GM18873 (cell line): ENCODE results near the gene PTPN18.
"Not testable (repeated sequence)": the region's sequence is repeated elsewhere in the genome, so short reads cannot be mapped to it uniquely, and the experiment has no call there.

Experiments
- ATAC-seq: cut with Tn5 transposase; IDR thresholded peaks from one replicate; pipeline ENCODE4 v1.9.1; 2021; ENCODE audit warnings: mild to moderate bottlenecking, moderate library complexity, moderate number of reproducible peaks; ENCODE audit not compliant: unreplicated experiment, low FRiP score

Gene PTPN18, protein sequence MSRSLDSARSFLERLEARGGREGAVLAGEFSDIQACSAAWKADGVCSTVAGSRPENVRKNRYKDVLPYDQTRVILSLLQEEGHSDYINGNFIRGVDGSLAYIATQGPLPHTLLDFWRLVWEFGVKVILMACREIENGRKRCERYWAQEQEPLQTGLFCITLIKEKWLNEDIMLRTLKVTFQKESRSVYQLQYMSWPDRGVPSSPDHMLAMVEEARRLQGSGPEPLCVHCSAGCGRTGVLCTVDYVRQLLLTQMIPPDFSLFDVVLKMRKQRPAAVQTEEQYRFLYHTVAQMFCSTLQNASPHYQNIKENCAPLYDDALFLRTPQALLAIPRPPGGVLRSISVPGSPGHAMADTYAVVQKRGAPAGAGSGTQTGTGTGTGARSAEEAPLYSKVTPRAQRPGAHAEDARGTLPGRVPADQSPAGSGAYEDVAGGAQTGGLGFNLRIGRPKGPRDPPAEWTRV

DNA sequence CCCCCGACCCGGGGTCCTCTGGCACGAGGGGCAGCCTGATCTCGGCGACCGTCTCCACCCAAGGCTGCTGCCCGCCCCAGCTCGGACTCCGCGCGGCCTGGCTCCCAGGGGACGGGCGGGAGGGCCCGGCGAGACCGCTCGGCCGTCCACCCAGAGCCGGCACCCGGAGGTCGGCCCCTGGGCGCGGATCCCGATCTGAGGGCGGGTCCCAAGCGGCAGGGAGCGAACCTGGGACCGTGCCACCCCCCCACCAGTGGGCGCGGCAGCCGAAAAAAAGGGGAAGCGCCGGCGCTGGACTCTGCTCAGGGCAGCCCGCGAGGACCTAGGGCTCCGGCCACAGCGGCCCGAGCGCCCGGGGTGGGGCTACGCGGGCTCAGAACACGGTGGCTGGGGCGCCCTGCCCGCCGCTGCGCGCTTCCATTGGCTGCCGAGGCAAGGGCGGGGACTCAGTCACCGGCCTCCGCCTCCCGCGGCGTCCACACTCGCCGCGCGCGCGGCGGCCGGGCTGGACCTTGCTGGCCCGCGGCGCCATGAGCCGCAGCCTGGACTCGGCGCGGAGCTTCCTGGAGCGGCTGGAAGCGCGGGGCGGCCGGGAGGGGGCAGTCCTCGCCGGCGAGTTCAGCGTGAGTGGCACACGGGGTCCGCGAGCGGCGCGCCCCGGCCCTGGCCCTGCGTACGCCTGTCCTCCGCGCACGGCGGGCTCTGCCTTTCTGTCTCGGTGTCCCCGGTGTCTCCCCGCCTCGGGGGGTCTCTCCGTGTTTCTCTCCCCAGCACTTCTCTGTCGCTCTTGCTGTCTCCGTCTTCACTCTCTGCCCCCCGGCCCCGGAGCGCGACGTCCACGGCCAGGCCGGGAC, at the start of gene PTPN18:
Gene PTPN18 (plus strand): TSS at position 479 of the 854 bp plus-strand sequence. CDS start 52 bp downstream, at position 531.
- ATAC-seq: peak; percentile 89

DNA sequence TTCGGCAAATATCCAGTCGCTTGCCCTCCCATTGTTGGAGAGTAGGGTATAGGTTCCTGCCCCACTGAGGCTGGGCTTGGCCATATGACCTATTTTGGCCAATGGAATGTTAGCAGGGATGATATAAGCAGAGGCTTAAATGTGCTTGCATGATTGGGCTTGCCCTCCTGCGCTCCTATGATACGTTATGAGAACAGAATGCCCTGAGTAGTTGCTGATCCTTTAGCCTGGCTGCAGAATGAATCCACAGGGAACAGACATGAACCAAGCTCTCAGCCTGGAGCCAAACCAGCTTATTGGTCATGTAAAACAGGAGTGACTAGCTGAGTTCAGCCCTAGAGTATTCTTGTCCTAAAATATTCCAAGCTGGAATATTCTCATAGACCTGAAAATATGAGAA, 48.0 kb upstream of the PTPN18 start:
- ATAC-seq: no peak

DNA sequence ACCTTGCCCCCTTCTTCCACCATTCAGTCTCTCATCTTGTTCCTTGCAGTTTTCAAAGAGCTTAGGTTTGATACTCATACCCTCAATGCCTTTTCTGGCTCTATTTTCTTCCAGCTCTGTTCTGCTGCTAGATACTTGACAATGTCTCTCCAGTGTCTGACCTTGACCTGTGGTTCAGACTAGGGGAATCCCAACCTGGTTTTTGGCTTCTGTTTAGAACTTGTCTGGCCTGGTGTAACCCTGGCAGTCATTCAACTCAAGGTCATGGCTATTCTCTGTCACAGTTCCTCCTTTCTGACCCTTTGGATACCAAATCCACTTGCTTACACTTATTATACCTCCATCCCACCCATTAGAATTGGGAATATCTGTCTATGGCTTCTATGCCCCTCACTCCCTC, 45.0 kb upstream of the PTPN18 start:
- ATAC-seq: no peak

DNA sequence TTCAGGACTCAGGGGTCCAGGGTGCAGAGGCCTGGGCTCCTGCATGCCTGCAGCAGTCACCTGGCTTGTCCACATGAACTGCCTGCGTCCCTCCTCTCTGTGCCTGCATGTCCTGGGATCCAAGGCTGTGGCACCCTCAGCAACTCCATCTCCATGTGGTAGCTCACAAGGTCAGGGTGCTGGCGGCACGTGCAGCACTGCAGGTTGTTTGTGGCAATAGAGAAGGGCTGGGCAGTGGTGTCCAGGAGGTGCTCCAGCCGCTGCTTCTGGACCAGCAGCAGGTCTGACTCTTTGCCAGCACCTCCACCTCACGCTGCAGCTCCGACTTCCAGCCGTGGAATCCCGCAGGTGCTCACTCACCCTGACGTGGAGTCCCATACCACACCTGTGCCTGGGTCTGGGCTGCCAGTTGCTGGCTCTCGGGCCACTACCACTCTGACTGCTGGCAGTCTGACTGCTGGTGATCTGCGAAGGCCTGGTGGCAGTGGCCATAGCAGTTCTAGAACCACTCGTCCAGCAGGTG, 42.0 kb upstream of the PTPN18 start:
- no peak for ATAC-seq

DNA sequence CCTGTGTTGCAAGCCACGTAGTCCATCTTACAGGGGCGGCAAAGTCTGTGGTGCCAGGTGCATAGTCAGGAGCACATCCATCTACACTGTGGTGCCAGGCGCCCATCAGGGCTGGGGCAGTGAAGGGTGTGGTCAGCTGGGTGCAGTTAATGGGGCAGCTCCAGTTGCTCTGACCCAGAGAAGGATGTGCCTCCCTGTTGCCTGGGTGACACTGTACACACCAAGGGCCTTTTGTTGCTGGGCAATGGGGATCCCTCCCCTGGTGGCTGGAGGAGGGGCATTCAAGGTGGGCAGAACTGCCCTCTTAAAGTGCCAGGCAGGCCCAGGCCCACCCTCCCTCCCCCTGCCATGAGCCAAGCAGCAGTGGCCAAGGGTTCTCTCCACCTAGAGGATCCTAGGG, 41.5 kb upstream of the PTPN18 start:
- no peak for ATAC-seq

DNA sequence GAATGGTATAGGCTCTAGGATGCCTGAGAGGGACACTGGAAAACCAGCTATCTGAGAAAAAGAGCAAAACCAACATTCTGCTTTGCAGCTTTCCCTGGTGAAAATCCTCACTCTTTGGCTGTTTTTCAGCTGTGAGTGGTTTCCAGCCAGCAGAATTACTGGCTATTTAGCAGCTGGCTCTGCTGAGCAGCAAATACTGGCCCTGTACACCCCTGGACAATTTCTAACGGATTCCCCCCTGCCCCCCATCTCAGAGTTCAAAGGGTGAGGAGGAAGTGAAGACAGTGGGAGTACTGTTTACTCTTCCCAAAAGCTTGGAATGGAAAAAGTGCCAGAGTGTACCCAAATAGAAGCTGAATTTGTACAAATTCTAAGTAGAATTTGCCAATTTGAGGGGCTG, 39.3 kb upstream of the PTPN18 start:
- ATAC-seq: no peak

DNA sequence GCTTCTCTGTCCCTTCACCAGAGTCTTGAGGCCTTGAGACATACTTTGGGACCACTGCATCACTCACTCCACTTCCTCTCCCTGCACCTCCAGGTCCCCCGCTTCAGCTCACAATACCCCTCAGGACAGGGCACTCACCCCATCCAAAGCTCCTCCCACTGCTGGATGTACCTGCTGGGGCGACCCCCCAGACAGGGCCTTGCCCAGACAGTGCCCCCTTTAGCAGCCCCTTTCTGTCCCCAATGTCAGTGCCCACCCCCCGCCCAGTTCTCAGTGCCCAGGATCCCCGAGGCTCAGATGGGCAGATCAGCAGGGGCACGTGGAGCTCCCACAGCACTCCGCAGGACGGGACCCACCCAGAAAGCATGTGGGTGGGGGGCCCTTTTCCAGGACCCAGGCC, 37.0 kb upstream of the PTPN18 start:
- ATAC-seq: no peak

DNA sequence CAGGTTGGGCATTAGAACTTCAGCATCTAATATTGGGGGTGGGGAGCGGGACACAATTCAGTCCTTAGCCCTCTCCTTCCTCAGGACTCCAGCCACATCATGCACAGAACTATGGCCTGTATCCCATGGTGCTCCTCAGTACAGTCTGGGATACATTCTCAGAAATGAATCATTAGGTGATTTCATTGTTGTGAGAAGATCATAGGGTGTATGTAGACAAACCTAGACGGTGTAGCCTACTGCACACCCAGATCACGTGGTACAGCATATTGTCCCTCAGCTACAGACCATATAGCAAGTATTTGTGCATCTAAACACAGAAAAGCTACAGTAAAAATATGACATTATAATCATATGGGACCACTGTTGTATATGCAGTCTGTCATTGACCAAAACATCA, 36.3 kb upstream of the PTPN18 start:
- no peak for ATAC-seq

DNA sequence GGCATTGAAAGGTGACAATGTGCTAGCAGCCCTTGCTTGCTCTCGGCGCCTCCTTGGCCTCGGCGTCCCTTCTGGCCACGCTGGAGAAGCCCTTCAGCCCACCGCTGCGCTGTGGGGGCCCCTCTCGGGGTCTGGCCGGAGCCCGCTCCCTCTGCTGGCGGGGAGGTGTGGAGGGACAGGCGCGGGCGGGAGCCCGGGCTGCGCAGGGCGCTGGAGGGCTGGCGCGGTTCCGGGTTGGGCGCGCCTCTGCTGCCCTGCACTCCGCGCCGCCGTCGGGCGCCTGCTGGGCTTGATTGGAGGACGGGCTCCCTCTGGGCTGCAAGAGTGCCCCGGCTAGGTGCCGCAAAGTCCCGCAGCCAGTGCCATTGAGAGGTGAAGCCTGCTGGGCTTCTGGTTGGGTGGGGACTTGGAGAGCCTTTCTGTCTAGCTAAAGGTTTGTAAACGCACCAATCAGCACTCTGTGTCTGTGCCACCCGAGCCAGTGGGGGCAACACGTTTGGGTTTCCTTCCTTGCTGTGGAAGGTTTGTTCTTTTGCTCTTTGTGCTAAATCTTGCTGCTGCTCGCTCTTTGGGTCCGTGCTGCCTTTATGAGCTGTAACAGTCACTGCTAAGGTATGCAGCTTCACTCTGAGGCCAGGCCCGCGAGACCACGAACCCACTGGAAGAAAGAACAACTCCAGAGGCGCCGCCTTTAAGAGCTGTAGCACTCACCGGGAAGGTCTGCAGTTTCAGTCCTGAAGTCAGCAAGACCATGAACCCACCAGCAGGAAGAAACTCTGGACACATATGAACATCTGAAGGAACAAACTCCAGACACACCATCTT, 27.9 kb upstream of the PTPN18 start:
- no peak for ATAC-seq

DNA sequence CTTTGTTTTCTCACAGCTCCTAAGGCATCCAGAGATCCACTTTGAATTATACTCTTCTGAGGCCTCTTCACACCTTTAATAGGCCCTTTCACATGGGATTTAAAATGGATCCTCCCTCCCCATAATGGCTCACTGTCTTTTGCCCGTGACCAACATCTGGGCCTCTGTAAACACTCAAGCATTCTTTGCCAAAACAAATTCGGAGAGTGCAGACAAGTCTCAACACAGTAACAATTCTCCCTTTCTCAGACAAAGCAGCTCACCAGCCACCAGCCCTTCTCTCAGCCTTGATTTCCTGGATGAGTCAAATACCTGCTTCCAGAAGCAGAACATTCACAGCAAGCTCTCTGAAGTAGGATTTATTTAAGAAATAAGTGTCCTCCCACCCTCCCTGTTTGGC, 27.1 kb upstream of the PTPN18 start:
- ATAC-seq: no peak

DNA sequence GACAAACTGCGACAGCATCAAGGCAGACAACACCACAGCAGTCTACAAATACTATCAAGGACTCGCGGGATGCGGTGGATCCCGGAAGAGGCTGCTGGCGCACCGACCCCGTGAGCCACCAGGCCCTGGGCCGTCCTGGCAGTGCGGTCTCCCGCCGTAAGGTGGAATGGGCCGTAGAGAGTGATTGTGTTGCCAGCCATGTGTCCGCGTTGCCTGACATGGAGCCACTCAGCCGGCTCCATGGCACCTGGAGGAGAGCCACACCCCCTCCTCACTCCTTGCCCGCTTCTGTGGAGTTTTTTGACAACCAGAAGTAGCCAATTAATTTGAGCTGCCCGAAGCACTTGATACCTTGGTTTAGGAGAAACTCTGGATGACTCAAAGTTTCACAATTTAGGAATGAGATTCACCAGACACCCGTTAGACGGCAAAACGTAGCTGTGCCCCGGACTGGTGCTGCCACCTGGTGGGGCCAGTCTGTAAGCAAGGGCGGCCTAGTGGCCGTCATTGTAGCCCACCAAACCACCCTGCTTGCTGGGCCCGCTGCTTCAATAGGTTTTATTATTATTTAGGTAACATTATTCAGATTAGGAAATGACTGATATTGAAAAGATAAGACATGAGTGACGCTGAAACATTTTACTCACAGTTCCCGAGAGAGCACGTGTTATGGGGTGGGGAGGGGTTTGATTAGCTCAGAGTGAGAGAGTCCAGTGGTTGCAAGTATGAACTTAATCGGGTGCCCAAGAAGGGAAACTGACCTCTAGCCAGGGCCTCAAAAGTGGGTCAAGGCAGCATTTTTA, 23.4 kb upstream of the PTPN18 start:
- ATAC-seq: peak; percentile 67

DNA sequence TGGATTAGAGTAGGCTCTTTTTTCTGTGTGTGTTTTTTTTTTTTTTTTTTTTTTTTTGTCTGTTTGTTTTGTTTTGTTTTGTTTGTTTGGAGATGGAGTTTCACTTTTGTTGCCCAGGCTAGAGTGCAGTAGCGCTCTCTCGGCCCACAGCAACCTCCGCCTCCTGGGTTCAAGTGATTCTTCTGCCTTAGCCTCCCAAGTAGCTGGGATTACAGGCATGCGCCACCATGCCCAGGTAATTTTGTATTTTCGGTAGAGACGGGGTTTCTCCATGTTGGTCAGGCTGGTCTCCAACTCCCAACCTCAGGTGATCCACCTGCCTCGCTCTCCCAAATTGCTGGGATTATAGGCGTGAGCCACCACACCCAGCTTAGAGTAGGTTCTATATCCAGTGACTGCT, 22.6 kb upstream of the PTPN18 start:
- not testable (repeated sequence) for ATAC-seq

DNA sequence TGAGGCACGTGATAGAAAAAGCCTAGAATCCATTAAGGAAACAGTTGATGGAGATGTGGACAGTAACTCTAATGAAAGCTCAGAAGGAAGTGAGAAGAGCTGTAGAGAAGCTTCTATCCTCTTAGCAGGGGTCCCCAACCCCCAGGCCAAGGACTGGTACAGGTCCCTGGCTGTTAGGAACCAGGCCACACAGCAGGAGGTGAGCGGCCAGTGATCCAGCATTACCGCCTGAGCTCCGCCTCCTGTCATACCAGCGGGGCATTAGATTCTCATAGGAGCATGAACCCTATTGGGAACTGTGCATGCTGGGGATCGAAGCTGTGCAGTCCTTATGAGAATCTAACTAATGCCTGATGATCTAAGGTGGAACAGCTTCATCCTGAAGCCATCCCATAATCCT, 21.8 kb upstream of the PTPN18 start:
- ATAC-seq: no peak

DNA sequence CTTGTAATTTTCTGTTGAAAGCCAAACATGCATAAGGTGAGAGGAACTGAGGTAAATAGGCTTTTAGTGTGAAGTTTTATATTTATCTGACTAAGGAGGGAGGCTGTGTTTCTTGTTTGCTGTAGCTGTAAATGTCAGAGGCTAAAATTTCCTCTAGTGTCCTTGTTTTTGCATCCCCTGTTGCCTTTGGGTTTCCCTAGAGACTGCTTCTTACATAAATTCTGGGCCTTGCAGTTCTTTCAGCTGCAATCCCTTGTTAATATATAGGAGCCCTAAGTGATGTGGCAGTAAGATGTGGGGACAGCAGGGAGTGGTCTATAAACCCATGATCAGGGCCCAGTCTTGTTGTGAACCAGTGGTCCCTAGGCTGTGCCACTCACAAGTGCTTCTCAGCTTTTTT, 20.6 kb upstream of the PTPN18 start:
- ATAC-seq: no peak

DNA sequence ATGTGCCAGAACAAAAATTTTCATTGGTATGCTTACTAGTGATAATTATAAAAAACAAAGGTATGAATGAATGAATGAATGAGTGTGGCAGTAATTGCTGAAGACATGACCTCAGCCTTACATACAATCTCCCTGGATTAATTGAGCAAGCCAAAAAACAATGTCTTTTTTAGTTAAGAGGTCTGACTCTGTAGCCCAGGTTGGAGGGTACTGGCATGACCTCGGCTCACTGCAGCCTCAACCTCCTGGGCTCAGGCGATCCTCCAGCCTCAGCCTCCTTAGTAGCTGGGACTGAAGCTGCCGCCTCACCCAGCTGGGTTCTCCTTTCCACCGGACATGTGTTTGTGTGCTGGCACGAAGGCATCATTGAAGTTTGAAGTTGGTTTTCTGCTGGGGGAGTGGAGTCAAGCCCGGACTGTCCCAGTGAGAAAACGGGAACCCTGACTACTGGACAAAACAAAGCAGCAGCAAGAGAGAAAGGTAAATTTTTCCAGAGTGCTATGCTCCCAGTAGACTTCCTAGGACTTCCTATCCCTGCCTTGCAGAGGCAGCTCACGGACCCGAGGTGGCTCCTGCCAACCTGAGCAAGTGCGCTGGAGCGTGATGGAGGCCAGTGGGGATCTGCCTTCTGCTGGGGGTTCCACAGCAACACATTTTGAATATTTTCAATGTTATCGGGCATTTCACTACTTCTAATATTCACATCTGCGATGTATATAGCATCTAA, 19.5 kb upstream of the PTPN18 start:
- no peak for ATAC-seq

DNA sequence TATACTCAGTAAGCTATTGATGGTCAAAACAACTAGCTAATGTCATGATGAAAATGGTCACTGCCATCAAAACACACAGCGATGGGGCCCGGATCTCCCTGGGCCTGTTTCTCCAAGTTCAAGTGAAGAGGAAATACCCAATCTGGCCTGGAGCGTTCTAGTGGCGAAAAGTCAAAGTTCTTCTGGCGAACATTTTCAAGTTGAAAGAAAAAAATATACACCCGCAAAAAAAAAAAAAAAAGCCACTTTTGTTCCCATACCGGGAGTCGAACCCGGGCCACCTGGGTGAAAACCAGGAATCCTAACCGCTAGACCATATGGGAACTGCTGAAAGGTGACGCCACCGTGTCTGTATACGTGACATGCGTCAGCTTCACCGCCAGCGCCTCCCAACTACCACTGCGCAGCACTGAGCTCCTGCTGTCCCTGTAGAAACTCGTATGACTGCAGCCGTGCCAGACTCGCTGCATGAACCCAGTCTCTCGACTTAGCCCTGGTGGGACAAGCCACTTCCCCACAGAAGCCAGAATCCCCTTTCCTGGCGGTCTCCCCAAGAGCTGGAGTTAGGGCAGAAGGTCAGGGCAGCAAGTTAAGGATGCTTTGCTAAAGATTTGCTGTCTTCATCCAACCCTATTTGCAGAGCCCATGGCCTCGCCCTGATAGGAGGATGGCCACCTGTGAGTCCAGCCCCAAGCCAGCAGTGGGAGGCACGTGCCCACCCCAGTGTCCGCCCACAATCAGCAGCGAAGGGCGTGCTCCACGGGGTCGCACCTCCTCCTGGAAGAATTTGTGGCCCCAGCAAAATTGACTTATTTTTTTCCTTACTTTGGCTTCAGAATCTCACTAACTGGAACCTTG, 18.8 kb upstream of the PTPN18 start:
- no peak for ATAC-seq

DNA sequence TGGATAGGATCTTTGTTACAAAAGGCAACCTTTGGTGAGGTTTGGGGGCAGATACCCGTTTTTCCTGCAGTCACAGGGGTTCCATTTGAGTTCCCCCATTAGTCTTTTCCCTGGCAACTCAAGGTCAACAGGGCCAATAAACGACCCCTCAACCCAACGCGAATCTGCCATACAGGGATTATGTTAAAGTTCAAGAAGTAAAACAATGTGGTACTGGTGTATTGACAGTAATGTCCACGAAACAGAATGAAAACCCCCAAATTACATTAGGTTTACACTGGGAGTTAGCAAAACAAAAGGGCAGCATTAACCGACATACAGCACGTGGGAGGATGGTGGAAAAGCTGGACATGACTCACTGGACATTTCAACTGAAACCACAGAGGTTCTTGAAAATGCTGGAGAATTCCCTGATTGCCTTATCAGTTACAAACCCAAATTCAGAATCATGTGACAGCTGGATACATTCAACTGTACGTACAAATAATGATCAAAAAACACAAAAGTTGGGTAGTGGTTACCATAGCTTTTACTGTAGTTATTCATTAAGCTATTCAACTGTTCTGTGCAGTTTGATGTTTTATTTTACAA, 18.0 kb upstream of the PTPN18 start:
- ATAC-seq: no peak
